WTC11 (cell line): ENCODE data around the gene MSI2.

Source experiments
- CREB1 ChIP-seq: sonication (generic); formaldehyde crosslinking; IDR thresholded peaks from 2 replicates; pipeline ENCODE4 v1.8.0; 2023; ENCODE audit warnings: mild to moderate bottlenecking, missing genetic modification reagents
- CREM ChIP-seq: sonication (generic); formaldehyde crosslinking; IDR thresholded peaks from 2 replicates; pipeline ENCODE4 v1.8.1; 2022; ENCODE audit warnings: mild to moderate bottlenecking, missing genetic modification reagents, moderate library complexity
- CTCF ChIP-seq: fragments of 200-600 bp; IDR thresholded peaks from 2 replicates; pipeline ENCODE4 v1.8.0; 2022; ENCODE audit warnings: antibody characterized with exemption
- FOXK1 ChIP-seq: sonication (generic); formaldehyde crosslinking; IDR thresholded peaks from 2 replicates; pipeline ENCODE4 v1.8.0; 2022; ENCODE audit warnings: mild to moderate bottlenecking, moderate library complexity, missing genetic modification reagents
- PRDM15 ChIP-seq: sonication (generic); formaldehyde crosslinking; IDR thresholded peaks from 2 replicates; pipeline ENCODE4 v1.8.0; 2022; ENCODE audit warnings: missing genetic modification reagents
- TF ChIP-seq, protein P1 (sequence below): sonication (generic); formaldehyde crosslinking; IDR thresholded peaks from 2 replicates; pipeline ENCODE4 v1.8.0; 2022; ENCODE audit warnings: mild to moderate bottlenecking, missing genetic modification reagents
- TF ChIP-seq, protein P2 (sequence below): sonication (generic); formaldehyde crosslinking; IDR thresholded peaks from 2 replicates; pipeline ENCODE4 v1.8.1; 2023; ENCODE audit warnings: mild to moderate bottlenecking, moderate library complexity, missing genetic modification reagents
- TF ChIP-seq, protein P3 (sequence below): sonication (generic); formaldehyde crosslinking; IDR thresholded peaks from 2 replicates; pipeline ENCODE4 v1.8.1; 2023; ENCODE audit warnings: mild to moderate bottlenecking, missing genetic modification reagents
- TF ChIP-seq, protein P4 (sequence below): sonication (generic); formaldehyde crosslinking; IDR thresholded peaks from 2 replicates; pipeline ENCODE4 v1.8.1; 2023; ENCODE audit warnings: mild to moderate bottlenecking, missing genetic modification reagents
- TF ChIP-seq, protein P5 (sequence below): sonication (generic); formaldehyde crosslinking; IDR thresholded peaks from 2 replicates; pipeline ENCODE4 v1.8.1; 2022; ENCODE audit warnings: low read depth, missing genetic modification reagents, borderline replicate concordance
- TF ChIP-seq, protein P6 (sequence below): fragments of 250-450 bp; sonication (Bioruptor Pico); IDR thresholded peaks from 2 replicates; pipeline ENCODE4 v2.1.2; 2022; ENCODE audit warnings: mild to moderate bottlenecking, moderate library complexity

DNA sequence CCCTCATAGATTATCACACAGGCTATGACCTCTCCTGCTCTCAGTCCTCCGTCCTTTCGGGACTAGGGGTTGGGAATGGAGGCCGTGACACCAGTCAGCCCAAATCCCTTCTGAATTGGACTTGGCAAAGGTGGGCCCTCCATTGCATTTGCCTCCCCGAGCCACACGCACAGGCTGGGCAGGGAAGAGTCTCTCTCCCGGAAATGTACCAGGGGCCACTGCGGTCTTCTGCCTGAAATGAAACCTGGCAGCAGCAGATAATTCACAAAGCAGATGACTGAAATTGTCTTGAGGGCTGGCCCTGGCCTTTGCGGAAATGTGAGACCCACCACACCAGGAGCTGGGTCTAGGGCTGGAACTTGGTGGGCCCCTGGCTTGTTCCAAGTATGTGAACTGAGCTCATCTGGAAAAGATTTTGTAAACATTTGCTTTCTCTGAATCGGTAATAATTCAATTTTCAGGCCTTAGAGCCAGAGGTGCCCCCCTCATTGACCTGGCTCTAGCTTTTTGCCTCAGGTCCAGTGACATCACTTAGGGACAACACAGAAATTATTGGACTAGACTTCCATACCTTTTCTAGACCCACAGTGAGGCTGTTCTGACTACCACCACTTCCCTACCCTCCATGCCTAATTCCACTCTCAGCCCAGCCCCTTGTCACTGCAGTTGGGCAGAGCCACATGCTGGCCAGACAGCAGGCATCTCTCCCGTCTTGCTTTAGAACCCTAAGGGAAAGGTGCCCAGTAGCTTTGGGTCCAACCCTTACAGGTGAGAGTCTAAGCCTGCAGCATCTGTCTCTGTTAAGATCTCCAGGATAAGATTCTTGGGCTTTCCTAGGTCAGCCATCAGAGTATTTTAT is 413.6 kb downstream of the MSI2 start:
- TF ChIP-seq CTCF (no peak), PRDM15 (no peak), CREM (CRISPR knock-in tag) (no peak), FOXK1 (no peak), CREB1 (CRISPR knock-in tag) (no peak)
- TF ChIP-seq, protein P1, sequence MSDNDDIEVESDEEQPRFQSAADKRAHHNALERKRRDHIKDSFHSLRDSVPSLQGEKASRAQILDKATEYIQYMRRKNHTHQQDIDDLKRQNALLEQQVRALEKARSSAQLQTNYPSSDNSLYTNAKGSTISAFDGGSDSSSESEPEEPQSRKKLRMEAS (CRISPR knock-in tag), result no peak
- TF ChIP-seq, protein P2, sequence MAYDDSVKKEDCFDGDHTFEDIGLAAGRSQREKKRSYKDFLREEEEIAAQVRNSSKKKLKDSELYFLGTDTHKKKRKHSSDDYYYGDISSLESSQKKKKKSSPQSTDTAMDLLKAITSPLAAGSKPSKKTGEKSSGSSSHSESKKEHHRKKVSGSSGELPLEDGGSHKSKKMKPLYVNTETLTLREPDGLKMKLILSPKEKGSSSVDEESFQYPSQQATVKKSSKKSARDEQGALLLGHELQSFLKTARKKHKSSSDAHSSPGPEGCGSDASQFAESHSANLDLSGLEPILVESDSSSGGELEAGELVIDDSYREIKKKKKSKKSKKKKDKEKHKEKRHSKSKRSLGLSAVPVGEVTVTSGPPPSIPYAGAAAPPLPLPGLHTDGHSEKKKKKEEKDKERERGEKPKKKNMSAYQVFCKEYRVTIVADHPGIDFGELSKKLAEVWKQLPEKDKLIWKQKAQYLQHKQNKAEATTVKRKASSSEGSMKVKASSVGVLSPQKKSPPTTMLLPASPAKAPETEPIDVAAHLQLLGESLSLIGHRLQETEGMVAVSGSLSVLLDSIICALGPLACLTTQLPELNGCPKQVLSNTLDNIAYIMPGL (CRISPR knock-in tag), result no peak
- TF ChIP-seq, protein P3, sequence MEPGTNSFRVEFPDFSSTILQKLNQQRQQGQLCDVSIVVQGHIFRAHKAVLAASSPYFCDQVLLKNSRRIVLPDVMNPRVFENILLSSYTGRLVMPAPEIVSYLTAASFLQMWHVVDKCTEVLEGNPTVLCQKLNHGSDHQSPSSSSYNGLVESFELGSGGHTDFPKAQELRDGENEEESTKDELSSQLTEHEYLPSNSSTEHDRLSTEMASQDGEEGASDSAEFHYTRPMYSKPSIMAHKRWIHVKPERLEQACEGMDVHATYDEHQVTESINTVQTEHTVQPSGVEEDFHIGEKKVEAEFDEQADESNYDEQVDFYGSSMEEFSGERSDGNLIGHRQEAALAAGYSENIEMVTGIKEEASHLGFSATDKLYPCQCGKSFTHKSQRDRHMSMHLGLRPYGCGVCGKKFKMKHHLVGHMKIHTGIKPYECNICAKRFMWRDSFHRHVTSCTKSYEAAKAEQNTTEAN, result no peak
- TF ChIP-seq, protein P4, sequence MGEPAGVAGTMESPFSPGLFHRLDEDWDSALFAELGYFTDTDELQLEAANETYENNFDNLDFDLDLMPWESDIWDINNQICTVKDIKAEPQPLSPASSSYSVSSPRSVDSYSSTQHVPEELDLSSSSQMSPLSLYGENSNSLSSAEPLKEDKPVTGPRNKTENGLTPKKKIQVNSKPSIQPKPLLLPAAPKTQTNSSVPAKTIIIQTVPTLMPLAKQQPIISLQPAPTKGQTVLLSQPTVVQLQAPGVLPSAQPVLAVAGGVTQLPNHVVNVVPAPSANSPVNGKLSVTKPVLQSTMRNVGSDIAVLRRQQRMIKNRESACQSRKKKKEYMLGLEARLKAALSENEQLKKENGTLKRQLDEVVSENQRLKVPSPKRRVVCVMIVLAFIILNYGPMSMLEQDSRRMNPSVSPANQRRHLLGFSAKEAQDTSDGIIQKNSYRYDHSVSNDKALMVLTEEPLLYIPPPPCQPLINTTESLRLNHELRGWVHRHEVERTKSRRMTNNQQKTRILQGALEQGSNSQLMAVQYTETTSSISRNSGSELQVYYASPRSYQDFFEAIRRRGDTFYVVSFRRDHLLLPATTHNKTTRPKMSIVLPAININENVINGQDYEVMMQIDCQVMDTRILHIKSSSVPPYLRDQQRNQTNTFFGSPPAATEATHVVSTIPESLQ (CRISPR knock-in tag), result no peak
- TF ChIP-seq, protein P5, sequence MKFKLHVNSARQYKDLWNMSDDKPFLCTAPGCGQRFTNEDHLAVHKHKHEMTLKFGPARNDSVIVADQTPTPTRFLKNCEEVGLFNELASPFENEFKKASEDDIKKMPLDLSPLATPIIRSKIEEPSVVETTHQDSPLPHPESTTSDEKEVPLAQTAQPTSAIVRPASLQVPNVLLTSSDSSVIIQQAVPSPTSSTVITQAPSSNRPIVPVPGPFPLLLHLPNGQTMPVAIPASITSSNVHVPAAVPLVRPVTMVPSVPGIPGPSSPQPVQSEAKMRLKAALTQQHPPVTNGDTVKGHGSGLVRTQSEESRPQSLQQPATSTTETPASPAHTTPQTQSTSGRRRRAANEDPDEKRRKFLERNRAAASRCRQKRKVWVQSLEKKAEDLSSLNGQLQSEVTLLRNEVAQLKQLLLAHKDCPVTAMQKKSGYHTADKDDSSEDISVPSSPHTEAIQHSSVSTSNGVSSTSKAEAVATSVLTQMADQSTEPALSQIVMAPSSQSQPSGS (CRISPR knock-in tag), result no peak
- TF ChIP-seq, protein P6, sequence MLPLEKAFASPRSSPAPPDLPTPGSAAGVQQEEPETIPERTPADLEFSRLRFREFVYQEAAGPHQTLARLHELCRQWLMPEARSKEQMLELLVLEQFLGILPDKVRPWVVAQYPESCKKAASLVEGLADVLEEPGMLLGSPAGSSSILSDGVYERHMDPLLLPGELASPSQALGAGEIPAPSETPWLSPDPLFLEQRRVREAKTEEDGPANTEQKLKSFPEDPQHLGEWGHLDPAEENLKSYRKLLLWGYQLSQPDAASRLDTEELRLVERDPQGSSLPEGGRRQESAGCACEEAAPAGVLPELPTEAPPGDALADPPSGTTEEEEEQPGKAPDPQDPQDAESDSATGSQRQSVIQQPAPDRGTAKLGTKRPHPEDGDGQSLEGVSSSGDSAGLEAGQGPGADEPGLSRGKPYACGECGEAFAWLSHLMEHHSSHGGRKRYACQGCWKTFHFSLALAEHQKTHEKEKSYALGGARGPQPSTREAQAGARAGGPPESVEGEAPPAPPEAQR (CRISPR knock-in tag), result no peak
